SK-N-SH treated with all-trans-retinoic acid at 6 μM for 48 hours (cell line): ENCODE data around the gene MYH4.

ENCODE experiments used
- ATAC-seq: fragments of 200-7000 bp; cut with Tn5 transposase; 3 replicates; pipeline ENCODE4 v1.9.1; 2020; ENCODE audit warnings: mild to moderate bottlenecking, moderate library complexity
- ARNTL ChIP-seq: fragments of 450-650 bp; formaldehyde crosslinking; IDR thresholded peaks from 2 replicates; pipeline ENCODE4 v1.5.0; 2020; ENCODE audit warnings: low read depth, mild to moderate bottlenecking, moderate library complexity, borderline replicate concordance
- BACH2 ChIP-seq: fragments of 250-450 bp; sonication (Bioruptor Pico); IDR thresholded peaks from 2 replicates; pipeline ENCODE4 v1.9.0; 2021; ENCODE audit warnings: mild to moderate bottlenecking, borderline replicate concordance
- CSDC2 ChIP-seq: fragments of 250-450 bp; sonication (Bioruptor Pico); IDR thresholded peaks from 2 replicates; pipeline ENCODE4 v1.5.0; 2020; ENCODE audit warnings: mild to moderate bottlenecking, moderate library complexity
- ESRRG ChIP-seq: fragments of 250-450 bp; sonication (Bioruptor Pico); IDR thresholded peaks from 2 replicates; pipeline ENCODE4 v1.6.1; 2021; ENCODE audit warnings: mild to moderate bottlenecking
- GLIS3 ChIP-seq: fragments of 250-450 bp; sonication (Bioruptor Pico); IDR thresholded peaks from 2 replicates; pipeline ENCODE4 v1.5.0; 2020; ENCODE audit warnings: mild to moderate bottlenecking, moderate library complexity
- ISL1 ChIP-seq: fragments of 250-450 bp; sonication (Bioruptor Pico); IDR thresholded peaks from 2 replicates; pipeline ENCODE4 v2.1.2; 2022; ENCODE audit warnings: mild to moderate bottlenecking, moderate library complexity
- OSR1 ChIP-seq: fragments of 250-450 bp; sonication (Bioruptor Pico); IDR thresholded peaks from 2 replicates; pipeline ENCODE4 v1.8.0; 2022; ENCODE audit warnings: moderate library complexity, mild to moderate bottlenecking, inconsistent platforms
- PPARA ChIP-seq: fragments of 250-450 bp; sonication (Bioruptor Pico); IDR thresholded peaks from 2 replicates; pipeline ENCODE4 v1.5.0; 2020; ENCODE audit warnings: mild to moderate bottlenecking, borderline replicate concordance
- RARB ChIP-seq: fragments of 250-450 bp; sonication (Bioruptor Pico); IDR thresholded peaks from 2 replicates; pipeline ENCODE4 v1.8.0; 2021; ENCODE audit warnings: mild to moderate bottlenecking, moderate library complexity
- SNAI2 ChIP-seq: fragments of 250-450 bp; sonication (Bioruptor Pico); IDR thresholded peaks from 2 replicates; pipeline ENCODE4 v1.5.0; 2020; ENCODE audit warnings: mild to moderate bottlenecking, moderate library complexity
- TCF4 ChIP-seq: fragments of 250-450 bp; sonication (Bioruptor Pico); IDR thresholded peaks from 2 replicates; pipeline ENCODE4 v1.8.0; 2021; ENCODE audit warnings: mild to moderate bottlenecking, moderate library complexity, borderline replicate concordance
- TOX ChIP-seq: fragments of 250-450 bp; sonication (Bioruptor Pico); IDR thresholded peaks from 2 replicates; pipeline ENCODE4 v1.8.0; 2021; ENCODE audit warnings: mild to moderate bottlenecking, moderate library complexity, borderline replicate concordance
- ZC3H10 ChIP-seq: fragments of 250-450 bp; sonication (Bioruptor Pico); IDR thresholded peaks from 2 replicates; pipeline ENCODE4 v1.5.1; 2021; ENCODE audit warnings: mild to moderate bottlenecking, moderate library complexity
- ZFP3 ChIP-seq: fragments of 250-450 bp; sonication (Bioruptor Pico); IDR thresholded peaks from 2 replicates; pipeline ENCODE4 v1.5.0; 2020; ENCODE audit warnings: mild to moderate bottlenecking, moderate library complexity
- ZFP30 ChIP-seq: fragments of 450-650 bp; formaldehyde crosslinking; IDR thresholded peaks from 2 replicates; pipeline ENCODE4 v1.5.0; 2022; ENCODE audit warnings: mild to moderate bottlenecking, moderate library complexity
- ZNF565 ChIP-seq: fragments of 450-650 bp; formaldehyde crosslinking; conservative IDR thresholded peaks from 2 replicates; pipeline ENCODE4 v1.5.0; 2020; ENCODE audit warnings: low read depth, mild to moderate bottlenecking, moderate library complexity
- ZNF70 ChIP-seq: fragments of 450-650 bp; formaldehyde crosslinking; IDR thresholded peaks from 2 replicates; pipeline ENCODE4 v1.5.0; 2020; ENCODE audit warnings: mild to moderate bottlenecking, moderate library complexity
- ZNF8 ChIP-seq: fragments of 450-650 bp; formaldehyde crosslinking; IDR thresholded peaks from 2 replicates; pipeline ENCODE4 v1.5.0; 2020; ENCODE audit warnings: mild to moderate bottlenecking, moderate library complexity
- TF ChIP-seq, protein P1 (sequence below): fragments of 250-450 bp; sonication (Bioruptor Pico); IDR thresholded peaks from 2 replicates; pipeline ENCODE4 v1.8.0; 2021; ENCODE audit warnings: low read depth, mild to moderate bottlenecking, moderate library complexity, borderline replicate concordance
- TF ChIP-seq, protein P2 (sequence below): fragments of 250-450 bp; sonication (Bioruptor Pico); IDR thresholded peaks from 2 replicates; pipeline ENCODE4 v1.5.1; 2020; ENCODE audit warnings: low read depth, mild to moderate bottlenecking, moderate library complexity
- TF ChIP-seq, protein P3 (sequence below): fragments of 250-450 bp; sonication (Bioruptor Pico); IDR thresholded peaks from 2 replicates; pipeline ENCODE4 v1.5.1; 2021; ENCODE audit warnings: mild to moderate bottlenecking, moderate library complexity
- TF ChIP-seq, protein P4 (sequence below): fragments of 250-450 bp; sonication (Bioruptor Pico); IDR thresholded peaks from 2 replicates; pipeline ENCODE4 v1.8.0; 2020; ENCODE audit warnings: mild to moderate bottlenecking, moderate library complexity, borderline replicate concordance
- TF ChIP-seq, protein P5 (sequence below): fragments of 250-450 bp; sonication (Bioruptor Pico); IDR thresholded peaks from 2 replicates; pipeline ENCODE4 v1.5.0; 2020; ENCODE audit warnings: mild to moderate bottlenecking, moderate library complexity

The MYH4 gene

DNA sequence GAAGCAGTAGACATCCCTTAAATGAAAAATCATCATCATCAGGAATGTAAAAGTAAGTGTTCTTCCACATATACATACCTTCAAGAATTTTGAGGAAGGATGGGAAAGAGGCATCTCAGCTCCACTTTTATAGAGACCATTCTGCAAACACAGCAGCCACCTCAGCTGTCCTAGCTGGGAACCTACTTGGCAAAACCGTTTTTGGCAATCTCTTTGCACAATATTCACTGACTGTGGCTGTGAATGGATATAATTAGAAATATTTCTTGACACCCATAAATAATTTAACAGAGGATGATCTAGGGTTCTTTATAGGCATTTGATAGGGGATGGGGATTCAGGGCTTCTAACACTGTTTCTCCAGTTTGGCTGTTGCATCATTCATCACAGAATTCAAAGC is at the start of gene MYH4:
TSS of gene MYH4 (minus strand) at position 101 of the 400 bp plus-strand sequence. CDS start 2,814 bp downstream, outside the sequence.
- TF ChIP-seq ZFP30 (CRISPR knock-in tag) = no peak
- no peak for TF ChIP-seq ISL1 (CRISPR knock-in tag)
- no peak for TF ChIP-seq RARB
- TF ChIP-seq SNAI2 (CRISPR knock-in tag) = no peak
- TF ChIP-seq ESRRG (CRISPR knock-in tag) = no peak
- TF ChIP-seq ARNTL (CRISPR knock-in tag) = no peak
- TF ChIP-seq ZFP3 = no peak
- TF ChIP-seq ZNF565 (CRISPR knock-in tag) = no peak
- TF ChIP-seq, protein P1, sequence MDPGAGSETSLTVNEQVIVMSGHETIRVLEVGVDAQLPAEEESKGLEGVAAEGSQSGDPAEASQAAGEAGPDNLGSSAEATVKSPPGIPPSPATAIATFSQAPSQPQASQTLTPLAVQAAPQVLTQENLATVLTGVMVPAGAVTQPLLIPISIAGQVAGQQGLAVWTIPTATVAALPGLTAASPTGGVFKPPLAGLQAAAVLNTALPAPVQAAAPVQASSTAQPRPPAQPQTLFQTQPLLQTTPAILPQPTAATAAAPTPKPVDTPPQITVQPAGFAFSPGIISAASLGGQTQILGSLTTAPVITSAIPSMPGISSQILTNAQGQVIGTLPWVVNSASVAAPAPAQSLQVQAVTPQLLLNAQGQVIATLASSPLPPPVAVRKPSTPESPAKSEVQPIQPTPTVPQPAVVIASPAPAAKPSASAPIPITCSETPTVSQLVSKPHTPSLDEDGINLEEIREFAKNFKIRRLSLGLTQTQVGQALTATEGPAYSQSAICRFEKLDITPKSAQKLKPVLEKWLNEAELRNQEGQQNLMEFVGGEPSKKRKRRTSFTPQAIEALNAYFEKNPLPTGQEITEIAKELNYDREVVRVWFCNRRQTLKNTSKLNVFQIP (CRISPR knock-in tag) = no peak
- TF ChIP-seq ZNF8 (CRISPR knock-in tag) = no peak
- no peak for TF ChIP-seq PPARA
- no peak for TF ChIP-seq BACH2 (CRISPR knock-in tag)
- TF ChIP-seq, protein P2, sequence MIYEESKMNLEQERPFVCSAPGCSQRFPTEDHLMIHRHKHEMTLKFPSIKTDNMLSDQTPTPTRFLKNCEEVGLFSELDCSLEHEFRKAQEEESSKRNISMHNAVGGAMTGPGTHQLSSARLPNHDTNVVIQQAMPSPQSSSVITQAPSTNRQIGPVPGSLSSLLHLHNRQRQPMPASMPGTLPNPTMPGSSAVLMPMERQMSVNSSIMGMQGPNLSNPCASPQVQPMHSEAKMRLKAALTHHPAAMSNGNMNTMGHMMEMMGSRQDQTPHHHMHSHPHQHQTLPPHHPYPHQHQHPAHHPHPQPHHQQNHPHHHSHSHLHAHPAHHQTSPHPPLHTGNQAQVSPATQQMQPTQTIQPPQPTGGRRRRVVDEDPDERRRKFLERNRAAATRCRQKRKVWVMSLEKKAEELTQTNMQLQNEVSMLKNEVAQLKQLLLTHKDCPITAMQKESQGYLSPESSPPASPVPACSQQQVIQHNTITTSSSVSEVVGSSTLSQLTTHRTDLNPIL (CRISPR knock-in tag) = no peak
- TF ChIP-seq, protein P3, sequence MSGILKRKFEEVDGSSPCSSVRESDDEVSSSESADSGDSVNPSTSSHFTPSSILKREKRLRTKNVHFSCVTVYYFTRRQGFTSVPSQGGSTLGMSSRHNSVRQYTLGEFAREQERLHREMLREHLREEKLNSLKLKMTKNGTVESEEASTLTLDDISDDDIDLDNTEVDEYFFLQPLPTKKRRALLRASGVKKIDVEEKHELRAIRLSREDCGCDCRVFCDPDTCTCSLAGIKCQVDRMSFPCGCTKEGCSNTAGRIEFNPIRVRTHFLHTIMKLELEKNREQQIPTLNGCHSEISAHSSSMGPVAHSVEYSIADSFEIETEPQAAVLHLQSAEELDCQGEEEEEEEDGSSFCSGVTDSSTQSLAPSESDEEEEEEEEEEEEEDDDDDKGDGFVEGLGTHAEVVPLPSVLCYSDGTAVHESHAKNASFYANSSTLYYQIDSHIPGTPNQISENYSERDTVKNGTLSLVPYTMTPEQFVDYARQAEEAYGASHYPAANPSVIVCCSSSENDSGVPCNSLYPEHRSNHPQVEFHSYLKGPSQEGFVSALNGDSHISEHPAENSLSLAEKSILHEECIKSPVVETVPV (CRISPR knock-in tag) = no peak
- no peak for TF ChIP-seq OSR1
- no peak for TF ChIP-seq ZNF70
- no peak for ATAC-seq

DNA sequence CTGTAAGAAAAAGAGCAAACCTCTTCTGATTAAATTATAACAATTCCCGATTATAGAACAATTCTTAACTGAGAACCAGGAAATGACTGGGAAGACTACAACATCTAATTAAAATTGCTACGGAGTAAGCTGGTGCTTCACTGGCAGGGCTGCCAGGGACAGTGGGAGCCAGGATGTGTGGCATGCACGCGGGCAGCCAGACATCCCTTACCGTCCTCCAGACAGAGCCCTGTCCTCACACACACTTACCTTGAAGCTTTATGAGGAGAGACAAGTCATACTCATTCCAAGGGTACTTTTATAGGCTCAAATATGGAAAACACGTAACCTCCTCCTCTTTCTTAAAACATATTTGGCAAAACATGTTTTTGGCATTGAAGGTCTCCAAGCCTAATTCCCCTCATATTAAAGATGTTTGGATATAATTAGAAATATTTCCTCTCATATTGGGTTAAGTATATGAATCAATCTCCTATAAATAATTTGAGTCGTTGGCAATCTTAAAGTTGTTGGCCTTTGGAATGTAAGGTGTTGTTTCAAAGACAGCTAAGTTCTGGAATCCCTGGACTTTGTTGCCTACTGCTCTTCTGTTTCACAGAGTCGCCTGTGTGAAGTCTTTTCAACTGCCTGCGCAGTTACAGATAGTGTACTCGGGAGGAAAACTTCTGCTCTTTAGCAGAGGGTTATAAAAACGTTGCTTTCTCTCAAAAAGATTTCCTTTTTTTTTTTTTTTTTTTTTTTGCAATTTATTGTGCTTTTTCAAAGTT is 49.1 kb upstream of the MYH4 start, which contains the start of gene MYH1:
TSS of gene MYH1 (minus strand) at position 272 of the 767 bp plus-strand sequence. CDS start 1,900 bp downstream, outside the sequence.
- ATAC-seq = no peak
- TF ChIP-seq, protein P3 (CRISPR knock-in tag) = no peak
- TF ChIP-seq GLIS3 (CRISPR knock-in tag) (no peak), SNAI2 (CRISPR knock-in tag) (no peak), ZFP3 (no peak), TOX (CRISPR knock-in tag) (no peak), BACH2 (CRISPR knock-in tag) (no peak), TCF4 (CRISPR knock-in tag) (no peak), ZC3H10 (CRISPR knock-in tag) (no peak), ZNF8 (CRISPR knock-in tag) (no peak), ARNTL (CRISPR knock-in tag) (no peak), CSDC2 (CRISPR knock-in tag) (no peak), ZFP30 (CRISPR knock-in tag) (no peak), ZNF70 (no peak), ZNF565 (CRISPR knock-in tag) (no peak), ESRRG (CRISPR knock-in tag) (no peak)
- TF ChIP-seq, protein P1 (CRISPR knock-in tag) = no peak
- TF ChIP-seq, protein P4, sequence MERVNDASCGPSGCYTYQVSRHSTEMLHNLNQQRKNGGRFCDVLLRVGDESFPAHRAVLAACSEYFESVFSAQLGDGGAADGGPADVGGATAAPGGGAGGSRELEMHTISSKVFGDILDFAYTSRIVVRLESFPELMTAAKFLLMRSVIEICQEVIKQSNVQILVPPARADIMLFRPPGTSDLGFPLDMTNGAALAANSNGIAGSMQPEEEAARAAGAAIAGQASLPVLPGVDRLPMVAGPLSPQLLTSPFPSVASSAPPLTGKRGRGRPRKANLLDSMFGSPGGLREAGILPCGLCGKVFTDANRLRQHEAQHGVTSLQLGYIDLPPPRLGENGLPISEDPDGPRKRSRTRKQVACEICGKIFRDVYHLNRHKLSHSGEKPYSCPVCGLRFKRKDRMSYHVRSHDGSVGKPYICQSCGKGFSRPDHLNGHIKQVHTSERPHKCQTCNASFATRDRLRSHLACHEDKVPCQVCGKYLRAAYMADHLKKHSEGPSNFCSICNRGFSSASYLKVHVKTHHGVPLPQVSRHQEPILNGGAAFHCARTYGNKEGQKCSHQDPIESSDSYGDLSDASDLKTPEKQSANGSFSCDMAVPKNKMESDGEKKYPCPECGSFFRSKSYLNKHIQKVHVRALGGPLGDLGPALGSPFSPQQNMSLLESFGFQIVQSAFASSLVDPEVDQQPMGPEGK = no peak
- TF ChIP-seq, protein P5, sequence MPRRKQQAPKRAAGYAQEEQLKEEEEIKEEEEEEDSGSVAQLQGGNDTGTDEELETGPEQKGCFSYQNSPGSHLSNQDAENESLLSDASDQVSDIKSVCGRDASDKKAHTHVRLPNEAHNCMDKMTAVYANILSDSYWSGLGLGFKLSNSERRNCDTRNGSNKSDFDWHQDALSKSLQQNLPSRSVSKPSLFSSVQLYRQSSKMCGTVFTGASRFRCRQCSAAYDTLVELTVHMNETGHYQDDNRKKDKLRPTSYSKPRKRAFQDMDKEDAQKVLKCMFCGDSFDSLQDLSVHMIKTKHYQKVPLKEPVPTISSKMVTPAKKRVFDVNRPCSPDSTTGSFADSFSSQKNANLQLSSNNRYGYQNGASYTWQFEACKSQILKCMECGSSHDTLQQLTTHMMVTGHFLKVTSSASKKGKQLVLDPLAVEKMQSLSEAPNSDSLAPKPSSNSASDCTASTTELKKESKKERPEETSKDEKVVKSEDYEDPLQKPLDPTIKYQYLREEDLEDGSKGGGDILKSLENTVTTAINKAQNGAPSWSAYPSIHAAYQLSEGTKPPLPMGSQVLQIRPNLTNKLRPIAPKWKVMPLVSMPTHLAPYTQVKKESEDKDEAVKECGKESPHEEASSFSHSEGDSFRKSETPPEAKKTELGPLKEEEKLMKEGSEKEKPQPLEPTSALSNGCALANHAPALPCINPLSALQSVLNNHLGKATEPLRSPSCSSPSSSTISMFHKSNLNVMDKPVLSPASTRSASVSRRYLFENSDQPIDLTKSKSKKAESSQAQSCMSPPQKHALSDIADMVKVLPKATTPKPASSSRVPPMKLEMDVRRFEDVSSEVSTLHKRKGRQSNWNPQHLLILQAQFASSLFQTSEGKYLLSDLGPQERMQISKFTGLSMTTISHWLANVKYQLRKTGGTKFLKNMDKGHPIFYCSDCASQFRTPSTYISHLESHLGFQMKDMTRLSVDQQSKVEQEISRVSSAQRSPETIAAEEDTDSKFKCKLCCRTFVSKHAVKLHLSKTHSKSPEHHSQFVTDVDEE (CRISPR knock-in tag) = no peak
- TF ChIP-seq, protein P2 (CRISPR knock-in tag) = no peak
